SU-DHL-6 (cell line): Measurements from ENCODE around the gene C15orf40.
"Not testable (repeated sequence)": the region's sequence is repeated elsewhere in the genome, so short reads cannot be mapped to it uniquely, and the experiment has no call there.

ENCODE experiments used
- H2AFZ ChIP-seq: fragments of 200-600 bp; sonication (generic); 2 replicates; pipeline ENCODE4 v1.6.1; 2014; ENCODE audit warnings: low read depth, mild to moderate bottlenecking, moderate library complexity, mixed read lengths, antibody characterized with exemption, low read length; ENCODE audit not compliant: severe bottlenecking
- H3F3A ChIP-seq: fragments of 200-600 bp; shearing (Covaris generic); 2 replicates; pipeline ENCODE4 v1.6.0; 2016; ENCODE audit warnings: antibody characterized with exemption, mild to moderate bottlenecking; ENCODE audit not compliant: insufficient read depth
- H3K27ac ChIP-seq: fragments of 200-600 bp; sonication (generic); 2 replicates; pipeline ENCODE4 v1.5.1; 2016; ENCODE audit warnings: low read depth, mild to moderate bottlenecking, low read length, moderate library complexity, mixed read lengths
- H3K27me3 ChIP-seq: fragments of 200-600 bp; sonication (generic), shearing (Covaris generic); 2 replicates; pipeline ENCODE4 v1.6.0; 2014; ENCODE audit warnings: mild to moderate bottlenecking, low read length
- H3K36me3 ChIP-seq: fragments of 200-600 bp; sonication (generic); 2 replicates; pipeline ENCODE4 v1.6.1; 2014; ENCODE audit warnings: mild to moderate bottlenecking, low read length, mixed read lengths
- H3K4me2 ChIP-seq: fragments of 300-600, 200-600 bp; shearing (Covaris generic), sonication (generic); 2 replicates; pipeline ENCODE4 v1.6.0; 2014; ENCODE audit warnings: low read length, low read depth, mild to moderate bottlenecking; ENCODE audit not compliant: poor library complexity, severe bottlenecking
- H3K4me3 ChIP-seq: fragments of 200-600 bp; sonication (generic); 2 replicates; pipeline ENCODE4 v1.5.1; 2014; ENCODE audit warnings: antibody characterized with exemption, low read length, mild to moderate bottlenecking, mixed read lengths; ENCODE audit not compliant: insufficient read depth, poor library complexity, severe bottlenecking
- H3K79me2 ChIP-seq: fragments of 200-600 bp; sonication (generic); 2 replicates; pipeline ENCODE4 v1.6.1; 2014; ENCODE audit warnings: mild to moderate bottlenecking, low read length, moderate library complexity; ENCODE audit not compliant: insufficient read depth
- H3K9ac ChIP-seq: fragments of 200-600 bp; sonication (generic); 2 replicates; pipeline ENCODE4 v1.7.0; 2014; ENCODE audit warnings: mild to moderate bottlenecking, low read length
- H3K9me2 ChIP-seq: fragments of 200-600 bp; sonication (generic); replicated peaks from 2 replicates; pipeline ENCODE4 v1.6.1; 2014; ENCODE audit warnings: low read length; ENCODE audit not compliant: insufficient read depth
- H3K9me3 ChIP-seq: fragments of 200-600 bp; sonication (generic); 2 replicates; pipeline ENCODE4 v1.6.1; 2014; ENCODE audit warnings: low read length, mixed read lengths; ENCODE audit not compliant: insufficient read depth
- H4K20me1 ChIP-seq: fragments of 200-600 bp; sonication (generic); 2 replicates; pipeline ENCODE4 v1.6.1; 2014; ENCODE audit warnings: low read depth, mild to moderate bottlenecking, antibody characterized with exemption, low read length, moderate library complexity, mixed read lengths
- CTCF ChIP-seq: fragments of 200-600 bp; sonication (generic); IDR thresholded peaks from one replicate; pipeline ENCODE4 v1.5.1; 2017; ENCODE audit warnings: antibody characterized with exemption, mild to moderate bottlenecking, low read length, moderate library complexity; ENCODE audit not compliant: insufficient read depth, poor library complexity, severe bottlenecking
- EZH2phosphoT487 ChIP-seq: fragments of 200-600 bp; sonication (generic), shearing (Covaris generic); conservative IDR thresholded peaks from 2 replicates; pipeline ENCODE4 v1.6.1; 2018; ENCODE audit warnings: mild to moderate bottlenecking, antibody characterized with exemption, low read length, moderate library complexity, mixed read lengths

Gene C15orf40

GRCh38 chr15:82943176-82943575, 68.3 kb downstream of the C15orf40 start:
- no peaks in the 10 kb centered on the region for H3K27me3 ChIP-seq
- no peak overlapping the region for H3K4me3 ChIP-seq
- no peaks in the 10 kb centered on the region for H3K79me2 ChIP-seq
- no peak overlapping the region for H3K9ac ChIP-seq
- H3K9me3 ChIP-seq: no peaks in the 10 kb centered on the region
- no peaks in the 10 kb centered on the region for H3F3A ChIP-seq
- no peaks in the 10 kb centered on the region for H3K9me2 ChIP-seq
- TF ChIP-seq CTCF: no peak
- H3K27ac ChIP-seq: no peak overlapping the region
- H4K20me1 ChIP-seq: no peaks in the 10 kb centered on the region
- no peaks in the 10 kb centered on the region for H3K36me3 ChIP-seq
- H3K4me2 ChIP-seq: no peak overlapping the region
- no peak overlapping the region for H2AFZ ChIP-seq

GRCh38 chr15:82942691-82943090, 68.7 kb downstream of the C15orf40 start:
- H3K9ac ChIP-seq: no peak overlapping the region
- no peak overlapping the region for H2AFZ ChIP-seq
- H4K20me1 ChIP-seq: no peaks in the 10 kb centered on the region
- H3K4me2 ChIP-seq: no peak overlapping the region
- no peaks in the 10 kb centered on the region for H3K9me3 ChIP-seq
- no peaks in the 10 kb centered on the region for H3K9me2 ChIP-seq
- no peak for TF ChIP-seq CTCF
- no peak for TF ChIP-seq EZH2phosphoT487
- H3K4me3 ChIP-seq: no peak overlapping the region
- H3K27me3 ChIP-seq: no peaks in the 10 kb centered on the region
- H3F3A ChIP-seq: no peaks in the 10 kb centered on the region
- H3K79me2 ChIP-seq: no peaks in the 10 kb centered on the region
- no peaks in the 10 kb centered on the region for H3K36me3 ChIP-seq
- H3K27ac ChIP-seq: no peak overlapping the region

GRCh38 chr15:82939678-82940077, 71.8 kb downstream of the C15orf40 start:
- H3K9ac ChIP-seq, H3K4me3 ChIP-seq, H2AFZ ChIP-seq, H3K27ac ChIP-seq, H3F3A ChIP-seq, H3K9me2 ChIP-seq, H3K79me2 ChIP-seq, H3K4me2 ChIP-seq, H4K20me1 ChIP-seq, H3K27me3 ChIP-seq, H3K9me3 ChIP-seq, H3K36me3 ChIP-seq: not testable (repeated sequence)
